ENCODE measurements around the gene SLC45A3.

Gene SLC45A3

DNA sequence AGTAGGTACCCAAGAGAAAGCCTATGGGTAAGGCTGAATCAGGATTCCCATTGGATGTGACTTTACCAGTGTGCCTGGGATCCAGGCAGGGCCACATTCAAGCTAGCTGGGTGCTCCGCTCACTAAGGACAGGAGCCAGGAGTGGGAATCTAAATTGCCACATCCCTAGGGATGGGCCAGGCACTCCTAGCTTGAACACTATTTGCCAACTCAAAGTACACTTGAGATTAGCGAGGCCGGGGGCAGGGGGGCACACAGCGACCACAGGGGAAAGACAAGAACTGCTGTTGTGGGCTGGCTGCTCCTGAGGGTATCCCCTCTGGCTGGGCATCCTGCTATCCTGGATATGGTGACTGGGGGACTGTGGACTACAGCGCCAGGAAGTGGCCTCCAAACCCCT, 4.3 kb downstream of the SLC45A3 start:
- TF ChIP-seq REST (IDR thresholded peaks at IDR 0.05; ENCODE audit: insufficient read depth in 1 of 2, low read depth in 2 of 2, low read length in 2 of 2) (no peak), TAF1 (IDR thresholded peaks at IDR 0.05; ENCODE audit: borderline replicate concordance, insufficient read depth, low read length) (no peak), POLR2AphosphoS5 (IDR thresholded peaks at IDR 0.05; ENCODE audit: low read depth, low read length) (no peak), FOXP2 (optimal IDR thresholded peaks at IDR 0.05; ENCODE audit: borderline replicate concordance, extremely low read depth, extremely low read length, insufficient read depth) (no peak), SIN3A (IDR thresholded peaks at IDR 0.05; ENCODE audit: borderline replicate concordance, insufficient read depth, low read length) (no peak)

DNA sequence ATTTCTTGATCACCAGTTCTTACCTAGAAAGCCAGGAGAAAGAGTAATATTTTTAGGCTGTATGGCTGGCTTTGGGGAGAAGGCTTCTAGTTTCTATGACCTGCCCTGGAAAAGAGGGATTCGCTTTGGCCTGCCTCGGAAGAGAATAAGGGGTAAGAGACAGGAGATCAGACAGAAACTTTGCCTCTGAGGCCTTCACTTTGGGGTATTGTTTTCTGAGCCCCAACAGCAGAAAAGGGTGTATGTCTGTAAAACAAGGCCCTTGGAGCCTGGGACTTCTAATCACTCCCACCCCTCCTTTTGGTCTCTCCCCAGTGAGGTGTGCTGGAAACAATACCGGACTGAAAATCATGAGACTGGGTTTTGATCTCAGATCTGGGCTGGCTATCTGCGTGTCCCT, 5.1 kb downstream of the SLC45A3 start:
- no peak for TF ChIP-seq TAF1 (IDR thresholded peaks at IDR 0.05; ENCODE audit: borderline replicate concordance, insufficient read depth, low read length)
- TF ChIP-seq POLR2AphosphoS5 (IDR thresholded peaks at IDR 0.05; ENCODE audit: low read depth, low read length), result no peak
- TF ChIP-seq FOXP2 (optimal IDR thresholded peaks at IDR 0.05; ENCODE audit: borderline replicate concordance, extremely low read depth, extremely low read length, insufficient read depth), result no peak
- TF ChIP-seq REST (IDR thresholded peaks at IDR 0.05; ENCODE audit: insufficient read depth in 1 of 2, low read depth in 2 of 2, low read length in 2 of 2), result no peak
- no peak for TF ChIP-seq SIN3A (IDR thresholded peaks at IDR 0.05; ENCODE audit: borderline replicate concordance, insufficient read depth, low read length)

DNA sequence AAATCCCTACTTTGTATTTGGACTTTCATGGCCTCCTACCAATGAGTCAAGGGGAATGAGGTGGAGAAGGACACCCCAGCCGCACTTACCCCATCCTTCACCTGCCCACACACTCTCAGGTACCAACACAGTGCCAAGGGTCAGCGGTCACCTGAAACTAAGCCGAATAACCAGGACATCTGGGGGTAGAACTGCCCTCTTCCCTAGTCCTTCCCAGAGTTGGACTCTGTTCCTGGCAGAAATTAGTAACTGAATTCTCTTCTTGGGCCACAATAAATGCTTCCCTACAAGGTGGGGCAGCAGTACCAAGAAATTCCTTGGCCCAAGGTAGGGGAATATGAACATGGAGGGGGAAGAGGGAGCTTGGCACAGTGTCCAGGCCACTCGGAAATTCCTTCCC, 7.3 kb downstream of the SLC45A3 start:
- no peak for TF ChIP-seq POLR2AphosphoS5 (IDR thresholded peaks at IDR 0.05; ENCODE audit: low read depth, low read length)
- TF ChIP-seq TAF1 (IDR thresholded peaks at IDR 0.05; ENCODE audit: borderline replicate concordance, insufficient read depth, low read length), result no peak
- no peak for TF ChIP-seq SIN3A (IDR thresholded peaks at IDR 0.05; ENCODE audit: borderline replicate concordance, insufficient read depth, low read length)
- no peak for TF ChIP-seq REST (IDR thresholded peaks at IDR 0.05; ENCODE audit: insufficient read depth in 1 of 2, low read depth in 2 of 2, low read length in 2 of 2)
- no peak for TF ChIP-seq FOXP2 (optimal IDR thresholded peaks at IDR 0.05; ENCODE audit: borderline replicate concordance, extremely low read depth, extremely low read length, insufficient read depth)

DNA sequence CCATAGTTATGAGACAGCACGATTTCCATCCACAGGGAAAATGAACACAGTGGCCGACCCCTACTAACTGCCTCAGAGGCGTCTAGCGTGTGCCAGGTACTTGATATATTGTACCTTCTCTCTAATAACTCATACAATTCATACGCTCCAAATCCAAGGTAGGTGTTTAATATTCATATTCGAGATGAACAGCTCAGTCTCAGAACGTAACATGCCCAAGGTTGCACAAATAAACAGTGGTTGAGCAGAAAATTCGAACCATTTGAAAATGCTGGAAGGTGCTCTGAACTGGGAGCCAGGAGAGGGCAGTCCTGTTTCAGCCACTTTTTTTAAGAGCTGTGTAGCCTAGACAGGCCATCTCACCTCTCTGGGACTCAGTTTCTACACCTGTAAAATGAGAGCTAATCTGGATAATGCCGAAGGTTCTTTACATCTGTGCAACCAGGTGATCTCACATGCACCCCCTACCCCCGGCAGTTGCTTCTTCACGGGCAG, 7.9 kb downstream of the SLC45A3 start:
- TF ChIP-seq FOXP2 (optimal IDR thresholded peaks at IDR 0.05; ENCODE audit: borderline replicate concordance, extremely low read depth, extremely low read length, insufficient read depth), result no peak
- TF ChIP-seq TAF1 (IDR thresholded peaks at IDR 0.05; ENCODE audit: borderline replicate concordance, insufficient read depth, low read length), result no peak
- no peak for TF ChIP-seq SIN3A (IDR thresholded peaks at IDR 0.05; ENCODE audit: borderline replicate concordance, insufficient read depth, low read length)
- no peak for TF ChIP-seq POLR2AphosphoS5 (IDR thresholded peaks at IDR 0.05; ENCODE audit: low read depth, low read length)
- no peak for TF ChIP-seq REST (IDR thresholded peaks at IDR 0.05; ENCODE audit: insufficient read depth in 1 of 2, low read depth in 2 of 2, low read length in 2 of 2)
